Endothelial cell of umbilical vein (primary cell): ENCODE measurements around the gene HIP1R. TPM values are rescaled to one million over a fixed set of nuclear protein-coding genes. Genes with fewer than 3 reads are reported as not detected.
"Not testable (repeated sequence)": the region's sequence is repeated elsewhere in the genome, so short reads cannot be mapped to it uniquely, and the experiment has no call there.

Source experiments
- BruUV-seq: library from RNA; stranded (reverse); fragments of 400-500 nt; replicated peaks from 2 replicates; lab custom pipeline; 2021; lab: Mats Ljungman, UMichigan
- CTCF ChIA-PET: fragments of 300-600, 350-600 bp; sonication (Branson Sonifier 250); formaldehyde crosslinking; loops from one replicate; lab custom pipeline; 2021; ENCODE audit warnings: antibody characterized with exemption, inconsistent platforms; lab: Charles Lee
- POLR2A ChIA-PET: fragments of 300-600, 350-600 bp; sonication (Branson Sonifier 250); formaldehyde crosslinking; loops from one replicate; lab custom pipeline; 2021; ENCODE audit warnings: antibody characterized with exemption, inconsistent platforms; lab: Charles Lee
- DNase-seq: peaks from one replicate; pipeline ENCODE4 v3.0.0-alpha.2; 2011; ENCODE audit warnings: low read depth, low spot score
- FAIRE-seq: peaks from 2 replicates; lab custom pipeline; 2011; peaks lifted over from hg19 to GRCh38; lab: Jason Lieb, UNC
- H2AFZ ChIP-seq: 2 replicates; pipeline ENCODE4 v1.6.0; 2012; ENCODE audit warnings: low read depth, low read length, control low read depth, inconsistent platforms
- H3K27ac ChIP-seq: 2 replicates; pipeline ENCODE4 v1.5.1; 2011; ENCODE audit warnings: low read depth, mild to moderate bottlenecking, control low read depth, low read length, moderate library complexity; ENCODE audit not compliant: insufficient read depth
- H3K27me3 ChIP-seq, 2 experiments: 2 replicates each; pipeline versions ENCODE4 v1.6.0 to v1.6.1; 2011; ENCODE audit warnings: low read length in 2 of 2, mixed read lengths in 1 of 2; ENCODE audit not compliant: control insufficient read depth in 2 of 2, insufficient read depth in 2 of 2
- H3K36me3 ChIP-seq, 2 experiments: 2 replicates in 1 of 2; 3 replicates in 1 of 2; pipeline ENCODE4 v1.5.1; 2011; ENCODE audit warnings: low read length in 2 of 2, mild to moderate bottlenecking in 1 of 2, moderate library complexity in 1 of 2; ENCODE audit not compliant: control insufficient read depth in 2 of 2, insufficient read depth in 2 of 2; ENCODE audit errors: extremely low read depth in 1 of 2
- H3K4me1 ChIP-seq: 3 replicates; pipeline ENCODE4 v1.5.1; 2011; ENCODE audit warnings: mild to moderate bottlenecking, low read length; ENCODE audit not compliant: control insufficient read depth, insufficient read depth; ENCODE audit errors: extremely low read depth
- H3K4me2 ChIP-seq: 2 replicates; pipeline ENCODE4 v1.6.1; 2011; ENCODE audit warnings: low read length, control low read depth, mixed read lengths; ENCODE audit not compliant: insufficient read depth
- H3K4me3 ChIP-seq, 3 experiments: fragments of 200-600 bp in 1 of 3; sonication (generic), shearing (Covaris generic) in 1 of 3; replicated peaks in 1 of 3; 2 replicates each; pipeline ENCODE4 v1.5.1; 2011 to 2016; ENCODE audit warnings: control low read depth in 3 of 3, low read length in 3 of 3, mild to moderate bottlenecking in 2 of 3, inconsistent platforms in 1 of 3, low read depth in 1 of 3, moderate library complexity in 1 of 3; ENCODE audit not compliant: insufficient read depth in 1 of 3
- H3K79me2 ChIP-seq: 2 replicates; pipeline ENCODE4 v1.6.0; 2012; ENCODE audit warnings: low read length, inconsistent platforms; ENCODE audit not compliant: control insufficient read depth, insufficient read depth
- H3K9ac ChIP-seq: replicated peaks from 2 replicates; pipeline ENCODE3; 2011; ENCODE audit warnings: low read length, control low read depth; ENCODE audit not compliant: insufficient read depth; ENCODE audit errors: extremely low read depth
- H3K9me1 ChIP-seq: replicated peaks from 3 replicates; pipeline ENCODE4 v1.6.0; 2011; ENCODE audit warnings: mild to moderate bottlenecking, low read length; ENCODE audit not compliant: control insufficient read depth, insufficient read depth; ENCODE audit errors: extremely low read depth
- H3K9me3 ChIP-seq: replicated peaks from 2 replicates; pipeline ENCODE4 v1.5.1; 2012; ENCODE audit warnings: low read length, inconsistent platforms; ENCODE audit not compliant: control insufficient read depth, insufficient read depth
- H4K20me1 ChIP-seq: replicated peaks from 2 replicates; pipeline ENCODE3; 2011; ENCODE audit warnings: mild to moderate bottlenecking, low read length; ENCODE audit not compliant: control insufficient read depth, insufficient read depth; ENCODE audit errors: extremely low read depth
- CTCF ChIP-seq, 2 donors: IDR thresholded peaks; 1 replicate in 1 of 2; 2 replicates in 1 of 2; pipeline ENCODE4 v1.5.1; 2011; ENCODE audit warnings: low read length in 2 of 2, mild to moderate bottlenecking in 2 of 2, moderate library complexity in 2 of 2, control low read depth in 1 of 2, inconsistent platforms in 1 of 2, low read depth in 1 of 2; ENCODE audit not compliant: insufficient read depth in 1 of 2; ENCODE audit errors: extremely low read depth in 1 of 2
- EZH2 ChIP-seq: IDR thresholded peaks from 2 replicates; pipeline ENCODE4 v1.6.1; 2012; ENCODE audit warnings: borderline replicate concordance, low read depth, mild to moderate bottlenecking, moderate library complexity, low read length, inconsistent platforms; ENCODE audit not compliant: severe bottlenecking
- FOS ChIP-seq: IDR thresholded peaks from 2 replicates; pipeline ENCODE4 v1.6.1; 2011; ENCODE audit warnings: mild to moderate bottlenecking, low read length, moderate library complexity, borderline replicate concordance; ENCODE audit not compliant: insufficient read depth
- GATA2 ChIP-seq: IDR thresholded peaks from 2 replicates; pipeline ENCODE4 v1.7.0; 2011; ENCODE audit warnings: low read depth, mild to moderate bottlenecking, moderate library complexity, mixed read lengths, low read length; ENCODE audit not compliant: insufficient read length, insufficient read depth
- JUN ChIP-seq: IDR thresholded peaks from 2 replicates; pipeline ENCODE4 v1.6.1; 2011; ENCODE audit warnings: borderline replicate concordance, low read depth; ENCODE audit not compliant: insufficient read length, insufficient read depth
- MAX ChIP-seq: IDR thresholded peaks from 2 replicates; pipeline ENCODE4 v1.6.1; 2011; ENCODE audit not compliant: insufficient read depth, insufficient read length
- MYC ChIP-seq: IDR thresholded peaks from one replicate; pipeline ENCODE4 v1.6.1; 2011; ENCODE audit warnings: mild to moderate bottlenecking, low read depth, low read length
- POLR2A ChIP-seq: IDR thresholded peaks from 2 replicates; pipeline ENCODE4 v1.6.1; 2012; ENCODE audit warnings: low read depth, mild to moderate bottlenecking, control low read depth, low read length
- POLR2AphosphoS5 ChIP-seq: IDR thresholded peaks from 2 replicates; pipeline ENCODE4 v1.6.1; 2012; ENCODE audit warnings: low read depth, mild to moderate bottlenecking, control low read depth, low read length, moderate library complexity; ENCODE audit not compliant: insufficient read depth
- dilution Hi-C: fragments of 300-500 bp; cut with MboI; formaldehyde crosslinking; loops from one replicate; pipeline ENCODE4 v1.15.0; 2019; ENCODE audit warnings: low sequenced_read_pairs; ENCODE audit not compliant: extremely low pct_ligation_motif_present
- intact Hi-C: fragments of 100-400 bp; cut with micrococcal nuclease; formaldehyde crosslinking; loops from one replicate; pipeline ENCODE4 v1.10.0; 2022
- polyA plus RNA-seq, 4 experiments: library from polyadenylated mRNA; depleted of rRNA in 3 of 4; stranded (reverse) in 3 of 4; unstranded in 1 of 4; fragments of >200 nt; gene quantifications; 2 replicates each; pipeline versions ENCODE4 v1.2.1 to v1.2.3, GENCODE V29; 2011 to 2012; ENCODE audit warnings: missing spikeins in 1 of 4
- total RNA-seq: library from RNA; stranded (reverse); gene quantifications from 2 replicates; pipeline ENCODE4 v1.2.3, GENCODE V29; 2021

Gene HIP1R
- total and polyA plus RNA-seq, 2 donors (not counting 3 experiments of a cell fraction or from before 2014, with no cell fraction given), result 111 to 122 TPM

- Histone ChIP-seq H3K9ac (no peak overlapping the region), H3K4me3 (no peak overlapping the region), H3K36me3 (no peaks in the 10 kb centered on the region), H4K20me1 (no peaks in the 10 kb centered on the region), H3K9me3 (no peaks in the 10 kb centered on the region), H3K9me1 (no peaks in the 10 kb centered on the region), H2AFZ (no peak overlapping the region), H3K27ac (no peak overlapping the region), H3K79me2 (peaks cover 87% of the 10 kb centered on the region), H3K4me1 (peaks cover 26% of the 10 kb centered on the region), H3K4me2 (no peak overlapping the region), H3K27me3 (no peaks in the 10 kb centered on the region)
- no TSS peak for BruUV-seq
- dilution Hi-C loops (no loop called here), intact Hi-C loops (no loop called here)
- DNase-seq (no peak), FAIRE-seq (no peak)
- CTCF ChIA-PET, result interaction anchor here (1.0 kb wide), 1 partner anchor 11 kb away, joined by 3 read pairs; no protein-coding TSS in a partner anchor
- no peak for TF ChIP-seq GATA2
- TF ChIP-seq EZH2, result no peak
- no peak for TF ChIP-seq CTCF (IDR thresholded peaks at IDR 0.05; ENCODE audit: extremely low read depth in 1 of 2, insufficient read depth in 1 of 2, low read depth in 1 of 2, low read length in 2 of 2)
- no peak for TF ChIP-seq POLR2A
- no peak for TF ChIP-seq MAX
- no peak for TF ChIP-seq JUN
- no peak for TF ChIP-seq POLR2AphosphoS5
- no peak for TF ChIP-seq FOS
- no peak for TF ChIP-seq MYC
- POLR2A ChIA-PET, result no interaction called here
Observed at GRCh38 chr12:122875590-122876220, 40.4 kb downstream of the HIP1R start.

- POLR2A ChIA-PET, intact Hi-C loops, H3K9me3 ChIP-seq, H3K36me3 ChIP-seq, H3K4me3 ChIP-seq, H3K4me2 ChIP-seq, FAIRE-seq, H3K27ac ChIP-seq, dilution Hi-C loops, H3K9ac ChIP-seq, DNase-seq, H4K20me1 ChIP-seq, H3K27me3 ChIP-seq, H3K9me1 ChIP-seq, H2AFZ ChIP-seq, BruUV-seq: not testable (repeated sequence)
- H3K4me1 ChIP-seq, result peaks cover 20% of the 10 kb centered on the region
- CTCF ChIA-PET, result interaction anchor here (1.0 kb wide), 1 partner anchor 12 kb away, joined by 3 read pairs; no protein-coding TSS in a partner anchor
- peaks cover 88% of the 10 kb centered on the region for H3K79me2 ChIP-seq
Observed at GRCh38 chr12:122876281-122876680, 41.0 kb downstream of the HIP1R start.
